Stimulated activated effector memory CD8-positive, alpha-beta T cell treated with anti-CD3 and anti-CD28 coated beads, Interleukin-12 subunit alpha, Interleukin-12 subunit beta, amount 100 ng/mL, for 72 hours (primary cell): ENCODE data around the gene SETD3.

ENCODE experiments used
- ATAC-seq: fragments of 150-1000 bp; cut with Tn5 transposase; 2 replicates; pipeline ENCODE4 v1.10.0; 2021
- DNase-seq, 2 donors: peaks; one replicate each; pipeline ENCODE4 v3.0.0; 2021 to 2022; ENCODE audit warnings: low spot score in 2 of 2
- H3K27ac Mint-ChIP-seq: one replicate; pipeline ENCODE4 v1.8.0; 2022; ENCODE audit warnings: mild to moderate bottlenecking, mixed read lengths
- H3K36me3 Mint-ChIP-seq: one replicate; pipeline ENCODE4 v1.8.0; 2022; ENCODE audit warnings: mild to moderate bottlenecking, mixed read lengths
- H3K4me1 Mint-ChIP-seq: one replicate; pipeline ENCODE4 v1.8.0; 2022; ENCODE audit warnings: mixed read lengths
- H3K4me3 Mint-ChIP-seq: one replicate; pipeline ENCODE4 v1.8.0; 2022; ENCODE audit warnings: mild to moderate bottlenecking, mixed read lengths
- H3K9me3 Mint-ChIP-seq: one replicate; pipeline ENCODE4 v1.8.0; 2022; ENCODE audit warnings: mixed read lengths

SETD3 gene

GRCh38 chr14:99479906-99480869, at the start of gene SETD3:
SETD3 (minus strand) TSS chr14:99480859; CDS start chr14:99465805, 15,054 bp downstream.
- H3K4me1 Mint-ChIP-seq: peaks cover 59% of the 10 kb centered on the region
- H3K36me3 Mint-ChIP-seq: peaks cover 17% of the 10 kb centered on the region
- H3K27ac Mint-ChIP-seq: peak within 1 kb of the TSS; percentile 99
- peak within 1 kb of the TSS; percentile 97 for H3K4me3 Mint-ChIP-seq
- H3K9me3 Mint-ChIP-seq: no peaks in the 10 kb centered on the region
- DNase-seq: peak; percentile 22 to 71
- peak; percentile 0 for ATAC-seq

GRCh38 chr14:99529899-99530298, 49.2 kb upstream of the SETD3 start:
- Mint-ChIP-seq H3K4me3 (no peak overlapping the region), H3K27ac (no peak overlapping the region), H3K36me3 (no peaks in the 10 kb centered on the region), H3K9me3 (no peaks in the 10 kb centered on the region), H3K4me1 (peaks cover 8% of the 10 kb centered on the region)
- ATAC-seq (no peak), DNase-seq (no peak)

GRCh38 chr14:99527427-99528076, 46.9 kb upstream of the SETD3 start:
- ATAC-seq (no peak), DNase-seq (no peak)
- H3K27ac Mint-ChIP-seq: no peak overlapping the region
- no peaks in the 10 kb centered on the region for H3K9me3 Mint-ChIP-seq
- H3K4me1 Mint-ChIP-seq: peaks cover 9% of the 10 kb centered on the region
- no peak overlapping the region for H3K4me3 Mint-ChIP-seq
- no peaks in the 10 kb centered on the region for H3K36me3 Mint-ChIP-seq

- no peak overlapping the region for H3K27ac Mint-ChIP-seq
- H3K9me3 Mint-ChIP-seq: no peaks in the 10 kb centered on the region
- peaks cover 9% of the 10 kb centered on the region for H3K4me1 Mint-ChIP-seq
- no peaks in the 10 kb centered on the region for H3K36me3 Mint-ChIP-seq
- DNase-seq (no peak), ATAC-seq (no peak)
- H3K4me3 Mint-ChIP-seq: no peak overlapping the region
These were observed 46.4 kb upstream of the SETD3 start for GRCh38 chr14:99527026-99527425.

- Mint-ChIP-seq H3K4me1 (peaks cover 9% of the 10 kb centered on the region), H3K36me3 (no peaks in the 10 kb centered on the region), H3K4me3 (no peak overlapping the region), H3K9me3 (no peaks in the 10 kb centered on the region), H3K27ac (no peak overlapping the region)
- no peak for DNase-seq
- ATAC-seq: peak; percentile 9
These were observed 45.0 kb upstream of the SETD3 start for GRCh38 chr14:99525699-99526080.

GRCh38 chr14:99524804-99525698, 44.4 kb upstream of the SETD3 start:
- ATAC-seq (peak; percentile 3), DNase-seq (no peak)
- H3K9me3 Mint-ChIP-seq: no peaks in the 10 kb centered on the region
- H3K27ac Mint-ChIP-seq: peak overlapping the region; percentile 79
- no peak overlapping the region for H3K4me3 Mint-ChIP-seq
- no peaks in the 10 kb centered on the region for H3K36me3 Mint-ChIP-seq
- peaks cover 9% of the 10 kb centered on the region for H3K4me1 Mint-ChIP-seq

- Mint-ChIP-seq H3K36me3 (no peaks in the 10 kb centered on the region), H3K27ac (peak overlapping the region; percentile 79), H3K4me3 (no peak overlapping the region), H3K4me1 (peaks cover 9% of the 10 kb centered on the region), H3K9me3 (no peaks in the 10 kb centered on the region)
- ATAC-seq: no peak
- DNase-seq: no peak
These were observed 43.5 kb upstream of the SETD3 start for GRCh38 chr14:99524091-99524661.

- Mint-ChIP-seq H3K36me3 (no peaks in the 10 kb centered on the region), H3K27ac (no peak overlapping the region), H3K4me3 (no peak overlapping the region), H3K9me3 (no peaks in the 10 kb centered on the region), H3K4me1 (peaks cover 9% of the 10 kb centered on the region)
- DNase-seq: no peak
- ATAC-seq: no peak
These were observed 43.0 kb upstream of the SETD3 start for GRCh38 chr14:99523704-99524055.

- H3K36me3 Mint-ChIP-seq: no peaks in the 10 kb centered on the region
- no peaks in the 10 kb centered on the region for H3K9me3 Mint-ChIP-seq
- peaks cover 9% of the 10 kb centered on the region for H3K4me1 Mint-ChIP-seq
- no peak overlapping the region for H3K27ac Mint-ChIP-seq
- ATAC-seq (no peak), DNase-seq (no peak)
- no peak overlapping the region for H3K4me3 Mint-ChIP-seq
These were observed 42.5 kb upstream of the SETD3 start for GRCh38 chr14:99522934-99523703.

- H3K27ac Mint-ChIP-seq: no peak overlapping the region
- peaks cover 9% of the 10 kb centered on the region for H3K4me1 Mint-ChIP-seq
- H3K36me3 Mint-ChIP-seq: no peaks in the 10 kb centered on the region
- ATAC-seq: no peak
- no peak for DNase-seq
- no peaks in the 10 kb centered on the region for H3K9me3 Mint-ChIP-seq
- H3K4me3 Mint-ChIP-seq: no peak overlapping the region
These were observed 41.8 kb upstream of the SETD3 start for GRCh38 chr14:99522457-99522891.

- Mint-ChIP-seq H3K9me3 (no peaks in the 10 kb centered on the region), H3K4me1 (peaks cover 9% of the 10 kb centered on the region), H3K36me3 (no peaks in the 10 kb centered on the region), H3K27ac (no peak overlapping the region), H3K4me3 (no peak overlapping the region)
- DNase-seq (no peak), ATAC-seq (no peak)
These were observed 41.4 kb upstream of the SETD3 start for GRCh38 chr14:99522025-99522401.

- Mint-ChIP-seq H3K4me3 (no peak overlapping the region), H3K27ac (peak overlapping the region; percentile 37), H3K9me3 (no peaks in the 10 kb centered on the region), H3K36me3 (no peaks in the 10 kb centered on the region), H3K4me1 (peaks cover 9% of the 10 kb centered on the region)
- DNase-seq (no peak), ATAC-seq (no peak)
These were observed 40.7 kb upstream of the SETD3 start for GRCh38 chr14:99521176-99522024.

GRCh38 chr14:99520571-99521081, 40.0 kb upstream of the SETD3 start:
- H3K9me3 Mint-ChIP-seq: no peaks in the 10 kb centered on the region
- ATAC-seq: no peak
- peaks cover 9% of the 10 kb centered on the region for H3K4me1 Mint-ChIP-seq
- no peak for DNase-seq
- H3K27ac Mint-ChIP-seq: peak overlapping the region; percentile 37
- H3K4me3 Mint-ChIP-seq: no peak overlapping the region
- H3K36me3 Mint-ChIP-seq: no peaks in the 10 kb centered on the region
